Thyroid gland (tissue), 4 donors: Measurements from ENCODE around the gene PAPPA2.

ENCODE experiments used
- CTCF ChIP-seq, 6 experiments: fragments of 200-600 bp in 3 of 6; fragments of 450-650 bp in 3 of 6; sonication (generic) in 3 of 6; IDR thresholded peaks; one replicate each; pipeline ENCODE4 v1.5.1; 2016 to 2019; ENCODE audit warnings: antibody characterized with exemption in 6 of 6, mild to moderate bottlenecking in 2 of 6, inconsistent platforms in 1 of 6, moderate library complexity in 1 of 6
- POLR2A ChIP-seq, 2 donors: fragments of 450-650 bp; IDR thresholded peaks; one replicate each; pipeline ENCODE4 v1.6.1; 2017; ENCODE audit warnings: antibody characterized with exemption in 2 of 2, mild to moderate bottlenecking in 2 of 2, moderate library complexity in 1 of 2

DNA sequence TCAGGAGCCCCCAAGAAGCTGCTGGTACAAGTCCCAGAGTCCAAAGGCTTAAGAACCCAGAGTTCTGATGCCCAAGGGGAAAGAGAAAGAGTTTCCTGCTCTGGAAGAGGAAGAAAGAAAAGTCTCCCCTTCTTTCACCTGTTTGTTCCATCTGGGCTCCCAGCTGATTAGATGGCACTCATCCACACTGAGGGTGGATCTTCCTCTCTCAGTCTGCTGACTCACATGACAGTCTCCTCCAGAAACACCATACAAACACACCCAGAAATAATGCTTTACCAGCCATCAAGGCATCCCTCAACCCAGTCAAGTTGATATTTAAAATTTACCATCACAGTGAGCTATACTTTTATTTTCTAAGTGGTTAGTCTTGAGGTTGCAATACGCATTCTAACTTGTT lies 257.9 kb downstream of the PAPPA2 start:
- TF ChIP-seq POLR2A (IDR thresholded peaks at IDR 0.05) = no peak
- TF ChIP-seq CTCF (IDR thresholded peaks at IDR 0.05) = no peak
